Subcutaneous adipose tissue (tissue), 4 donors: ENCODE results near the gene PRKCQ. TPM values are rescaled to one million over a fixed set of nuclear protein-coding genes. Genes with fewer than 3 reads are reported as not detected.

ENCODE experiments used
- total RNA-seq, 4 donors: library from RNA; depleted of rRNA; stranded (reverse); fragments of >200 nt; gene quantifications; one replicate each; pipeline ENCODE4 v1.1.0, GENCODE V29; 2016
- TF ChIP-seq, protein P1 (sequence below): fragments of 450-650 bp; IDR thresholded peaks from one replicate; pipeline ENCODE4 v1.5.1; 2016; ENCODE audit warnings: low read depth, mild to moderate bottlenecking, control low read depth, antibody characterized with exemption, moderate library complexity

The PRKCQ gene
- total RNA-seq, 4 donors from 2014 or later = 0.19 to 1.0 (median 0.93) TPM

DNA sequence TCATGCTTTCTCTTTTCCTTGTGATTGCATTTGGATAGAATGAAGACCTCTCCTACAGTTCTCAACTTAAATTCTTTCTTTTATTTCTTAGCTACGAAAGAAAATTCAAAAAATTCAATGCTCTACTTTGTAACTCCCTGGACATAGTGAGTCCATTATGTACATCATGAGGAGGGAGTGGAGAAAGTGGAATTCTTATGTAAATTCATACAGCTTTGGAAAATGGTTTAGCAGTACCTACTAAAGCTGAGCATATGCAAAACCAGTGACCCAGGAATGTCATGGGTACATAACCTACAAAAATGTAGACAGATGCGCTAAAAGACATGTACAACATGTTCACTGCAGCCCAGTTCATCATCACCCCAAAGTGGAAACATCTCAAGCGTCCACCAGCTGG, 8.8 kb upstream of the PRKCQ start:
- TF ChIP-seq, protein P1, sequence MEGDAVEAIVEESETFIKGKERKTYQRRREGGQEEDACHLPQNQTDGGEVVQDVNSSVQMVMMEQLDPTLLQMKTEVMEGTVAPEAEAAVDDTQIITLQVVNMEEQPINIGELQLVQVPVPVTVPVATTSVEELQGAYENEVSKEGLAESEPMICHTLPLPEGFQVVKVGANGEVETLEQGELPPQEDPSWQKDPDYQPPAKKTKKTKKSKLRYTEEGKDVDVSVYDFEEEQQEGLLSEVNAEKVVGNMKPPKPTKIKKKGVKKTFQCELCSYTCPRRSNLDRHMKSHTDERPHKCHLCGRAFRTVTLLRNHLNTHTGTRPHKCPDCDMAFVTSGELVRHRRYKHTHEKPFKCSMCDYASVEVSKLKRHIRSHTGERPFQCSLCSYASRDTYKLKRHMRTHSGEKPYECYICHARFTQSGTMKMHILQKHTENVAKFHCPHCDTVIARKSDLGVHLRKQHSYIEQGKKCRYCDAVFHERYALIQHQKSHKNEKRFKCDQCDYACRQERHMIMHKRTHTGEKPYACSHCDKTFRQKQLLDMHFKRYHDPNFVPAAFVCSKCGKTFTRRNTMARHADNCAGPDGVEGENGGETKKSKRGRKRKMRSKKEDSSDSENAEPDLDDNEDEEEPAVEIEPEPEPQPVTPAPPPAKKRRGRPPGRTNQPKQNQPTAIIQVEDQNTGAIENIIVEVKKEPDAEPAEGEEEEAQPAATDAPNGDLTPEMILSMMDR = no peak

DNA sequence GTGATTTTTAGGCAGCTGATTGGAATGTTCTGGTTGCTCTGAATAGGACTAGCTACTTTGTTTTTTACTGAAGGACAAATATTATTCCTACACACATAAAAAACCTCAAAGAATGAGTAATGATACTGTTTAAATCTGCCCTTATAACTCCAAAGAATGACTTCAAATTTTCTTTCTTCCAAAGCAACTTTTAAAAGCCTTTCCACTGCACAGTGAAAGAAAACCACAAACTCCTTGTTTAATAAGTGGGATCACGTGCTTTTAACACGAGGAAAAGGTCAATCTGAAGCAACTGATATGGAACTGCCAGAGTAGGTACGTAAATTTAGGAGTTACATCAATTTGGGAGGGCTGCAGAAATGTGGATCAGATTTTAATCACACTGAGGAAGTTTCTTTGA, 8.0 kb upstream of the PRKCQ start:
- TF ChIP-seq, protein P1 = no peak

DNA sequence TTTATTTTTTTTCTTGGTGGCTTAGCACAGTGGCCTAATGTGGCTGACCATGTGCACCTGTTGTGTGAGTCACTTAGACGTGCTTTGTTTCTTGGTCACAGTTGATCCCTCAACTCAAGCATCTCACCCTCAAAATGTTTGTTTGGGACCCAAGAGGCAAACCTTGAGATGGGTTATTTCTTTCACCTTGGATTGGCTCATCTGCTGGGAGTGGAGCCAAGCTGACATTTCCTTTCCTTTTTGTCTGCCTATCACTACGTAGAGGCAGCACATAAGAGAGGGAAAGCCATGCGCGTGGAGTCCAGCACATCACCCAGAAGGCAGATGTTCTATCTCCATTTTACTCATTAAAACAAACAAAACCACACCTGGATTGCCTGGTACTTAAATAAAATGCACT, 6.4 kb upstream of the PRKCQ start:
- TF ChIP-seq, protein P1 = no peak

DNA sequence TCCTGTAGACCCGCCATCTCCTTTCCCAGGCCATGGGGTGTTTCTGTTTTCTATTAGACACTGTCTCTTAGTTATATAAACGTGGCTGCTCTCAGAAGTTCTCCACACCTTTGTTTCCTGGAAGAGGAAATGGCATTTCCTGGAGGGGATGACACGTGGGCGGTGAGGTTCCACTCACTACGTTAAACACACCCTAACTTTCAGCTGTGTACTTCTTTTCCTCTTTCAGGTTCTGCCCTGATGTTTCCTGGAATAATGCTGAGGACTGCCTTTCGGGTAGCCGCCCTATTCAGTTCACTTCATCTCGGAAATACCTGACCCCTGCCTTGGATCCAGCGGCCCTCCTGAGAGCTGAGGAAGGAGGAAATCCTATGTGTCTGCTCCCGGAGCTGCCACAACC, 3.4 kb upstream of the PRKCQ start:
- TF ChIP-seq, protein P1 = no peak

DNA sequence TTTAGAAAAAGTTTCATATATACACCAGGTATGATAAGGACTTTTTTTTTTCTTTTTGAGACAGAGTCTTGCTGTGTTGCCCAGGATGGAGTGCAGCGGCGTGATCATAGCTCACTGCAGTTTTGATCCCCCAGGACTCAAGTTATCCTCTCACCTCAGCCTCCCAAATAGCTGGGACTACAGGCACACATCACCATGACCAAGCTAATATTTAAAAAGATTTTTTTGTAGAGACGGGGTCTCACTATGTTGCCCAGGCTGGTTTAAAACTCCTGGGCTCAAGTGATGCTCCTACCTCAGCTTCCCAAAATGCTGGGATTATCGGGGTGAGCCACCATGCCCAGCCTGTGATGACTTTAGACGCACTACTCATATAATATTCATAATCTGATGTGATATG, 2.2 kb upstream of the PRKCQ start:
- TF ChIP-seq, protein P1 = no peak

DNA sequence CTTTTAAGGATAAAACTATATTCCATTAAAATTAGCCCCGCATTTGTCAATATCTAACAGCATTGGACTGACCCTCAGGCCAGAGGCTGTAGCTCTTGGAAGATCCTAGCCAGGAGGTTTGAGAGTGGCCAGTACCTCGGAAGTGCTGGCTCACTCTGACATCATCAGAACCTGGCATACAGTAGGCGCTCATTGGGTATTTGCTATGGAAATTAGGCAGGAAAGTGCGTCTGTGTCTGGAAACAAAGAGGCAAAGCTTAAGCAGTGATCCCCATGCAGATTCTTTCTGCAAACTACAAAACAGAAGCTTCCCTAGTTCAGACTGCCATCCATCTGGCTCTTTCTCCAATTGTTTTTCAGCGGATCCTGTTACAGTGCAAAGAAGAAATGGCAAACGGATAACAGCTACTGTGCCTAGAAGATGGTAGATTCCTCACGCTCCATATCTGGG, 1.7 kb upstream of the PRKCQ start:
- TF ChIP-seq, protein P1 = no peak

DNA sequence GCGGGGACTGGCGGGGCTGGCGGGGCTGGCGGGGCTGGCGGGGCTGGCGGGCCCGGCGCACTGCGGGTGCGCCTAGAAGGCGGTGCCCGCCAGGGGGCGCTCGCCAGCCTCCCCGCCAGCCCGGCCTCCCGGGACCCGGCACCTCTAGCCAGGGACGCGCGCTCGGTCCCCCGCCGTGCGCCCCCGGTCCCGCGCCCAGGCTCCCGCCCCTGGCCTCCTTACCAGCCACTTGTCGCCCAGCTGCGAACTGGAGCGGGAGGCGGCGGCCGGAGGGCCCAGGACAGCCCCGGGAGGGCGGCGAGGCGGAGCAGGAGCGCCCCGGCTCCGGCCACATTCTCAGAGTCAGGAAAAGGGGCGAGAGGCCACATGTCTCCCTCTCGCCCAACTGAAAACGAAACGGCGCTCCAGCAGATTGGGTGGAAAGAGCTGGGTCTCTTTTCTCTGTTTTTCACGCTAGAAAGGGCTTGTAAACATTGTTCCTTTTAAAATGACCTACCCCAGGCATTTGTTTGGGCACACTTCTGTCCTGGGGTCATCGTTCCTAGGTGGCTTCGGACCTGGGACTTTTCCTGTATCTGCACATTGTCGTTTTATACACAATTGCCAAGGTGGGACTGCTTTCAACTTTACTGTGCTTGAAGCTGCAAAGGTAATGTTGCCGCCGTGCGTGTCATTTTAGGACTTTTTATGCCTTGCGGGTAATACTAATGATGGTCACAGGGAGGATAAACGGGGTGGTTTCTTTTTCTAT, 378 bp upstream of the PRKCQ start:
- TF ChIP-seq, protein P1 = no peak
